ENCODE results near the gene TTC21B.

Gene TTC21B

DNA sequence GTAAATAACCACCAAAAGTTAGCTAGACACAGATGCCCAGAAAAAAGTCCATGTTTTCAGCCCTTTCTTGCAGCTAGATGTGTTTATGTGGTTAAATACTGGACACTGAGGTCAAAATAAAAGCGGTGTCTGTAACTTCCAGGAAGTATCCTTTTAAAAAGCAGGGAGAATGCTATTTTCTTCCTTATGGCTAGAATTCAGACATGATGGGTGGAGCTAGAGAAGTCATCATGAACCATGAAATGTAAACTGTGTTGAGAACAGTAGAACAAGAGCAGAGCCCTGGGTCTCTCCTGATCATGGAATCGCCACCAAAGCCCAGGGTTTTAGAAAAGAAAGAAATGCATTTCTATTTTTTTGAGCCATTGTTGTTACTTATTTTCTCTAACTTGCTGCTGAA lies 118.2 kb downstream of the TTC21B start:
- no peak for DNase-seq (ENCODE audit: low read depth)

DNA sequence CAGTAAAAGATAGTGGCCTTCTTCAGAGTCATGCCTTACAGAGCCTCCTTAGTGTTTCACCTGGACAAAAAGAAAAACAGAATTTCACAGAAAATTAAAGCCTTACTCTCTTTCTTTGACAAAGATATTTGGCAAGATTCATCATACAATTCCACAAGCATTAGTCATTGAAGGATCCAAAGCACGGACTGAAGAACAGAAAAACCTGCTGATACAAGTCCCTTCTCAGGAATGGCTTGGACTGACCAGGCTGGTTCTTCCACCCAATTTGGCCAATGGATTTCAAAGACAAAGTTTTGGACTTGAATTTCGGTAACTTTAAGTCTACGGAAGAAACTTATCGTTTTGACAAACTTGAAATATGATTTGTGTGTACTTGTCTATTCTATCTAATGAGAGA lies 120.4 kb downstream of the TTC21B start:
- peak; percentile 33 for DNase-seq (ENCODE audit: low read depth)

DNA sequence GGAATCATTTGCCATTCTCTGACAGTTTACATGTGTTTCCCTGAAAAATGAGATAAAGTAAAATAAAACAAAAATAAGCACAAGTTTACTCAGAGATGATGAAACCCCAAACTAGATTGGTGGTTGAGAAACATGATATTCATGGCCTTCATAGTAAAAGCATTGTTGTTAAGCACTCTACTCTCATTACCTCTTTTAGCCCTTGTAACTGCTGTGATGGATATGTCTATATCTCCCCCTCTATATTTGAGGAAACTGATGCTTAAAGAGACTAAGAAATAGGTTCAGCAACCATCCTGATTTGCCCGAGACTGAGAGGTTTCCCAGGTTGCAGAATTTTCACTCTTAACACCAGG lies 125.7 kb downstream of the TTC21B start:
- peak; percentile 40 for DNase-seq (ENCODE audit: low read depth)

DNA sequence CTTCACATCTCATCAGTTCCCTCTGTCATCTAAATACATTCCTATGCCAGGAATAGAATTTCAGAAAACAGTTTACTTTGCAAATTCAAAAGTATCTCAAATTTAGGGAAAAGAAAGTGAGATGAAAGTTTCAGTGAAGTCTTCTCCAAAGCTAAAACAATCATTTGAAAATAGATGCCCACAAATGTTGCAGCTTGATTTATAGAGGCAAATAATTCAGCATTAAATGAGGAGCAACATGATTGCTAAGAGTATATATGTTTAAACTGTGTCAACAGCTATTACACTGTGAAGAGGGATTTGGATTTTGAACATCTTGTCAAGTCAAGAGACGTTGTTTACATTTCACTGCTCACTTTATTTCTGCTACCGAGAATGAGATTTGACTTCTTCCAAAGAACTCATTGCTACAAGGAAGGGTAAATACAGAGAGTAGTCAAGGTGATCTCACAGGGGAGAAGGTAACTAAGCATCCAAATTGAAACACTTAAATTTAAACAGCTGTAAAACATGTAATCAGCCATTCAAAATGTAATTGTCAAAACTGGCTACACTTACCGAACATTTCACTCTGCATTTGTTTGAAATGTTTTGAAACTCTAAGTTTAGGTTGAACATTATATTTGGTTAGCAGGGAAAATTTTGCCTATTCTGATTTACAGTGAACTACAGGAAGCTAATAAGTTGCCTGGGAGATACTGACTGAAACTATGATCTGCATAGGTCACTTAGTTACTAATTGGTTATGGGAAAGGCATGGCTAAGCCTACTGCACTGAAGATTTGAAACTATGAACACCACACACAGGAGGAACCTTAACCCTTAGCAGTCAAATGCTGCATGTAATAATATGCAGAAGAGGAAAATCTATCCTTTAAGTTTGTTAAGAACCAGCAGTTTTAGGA lies 126.3 kb downstream of the TTC21B start:
- no peak for DNase-seq (ENCODE audit: low read depth)

DNA sequence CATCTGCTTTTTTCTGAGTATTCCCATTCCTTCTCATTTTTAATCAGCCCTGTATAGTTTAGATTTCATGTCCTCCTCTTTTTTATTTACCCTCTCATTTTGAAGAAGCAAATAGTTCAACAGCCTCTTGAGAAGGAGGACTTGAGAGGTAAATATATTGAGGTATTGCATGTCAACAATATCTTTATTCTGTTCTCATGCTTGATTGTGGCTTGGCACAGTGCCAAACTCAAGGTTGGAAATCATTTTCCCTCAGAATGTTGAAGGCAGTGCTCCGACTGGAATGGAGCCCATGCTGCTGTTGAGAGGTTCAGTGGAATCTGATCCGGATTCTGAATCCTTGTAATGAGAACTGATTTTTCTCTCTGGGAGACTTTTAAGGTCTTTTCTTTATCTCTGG lies 128.5 kb downstream of the TTC21B start:
- peak; percentile 6 for DNase-seq (ENCODE audit: low read depth)

Measured in fibroblast of gingiva (primary cell).